MM.1S (cell line): ENCODE data around the gene AZU1.

Experiments
- EZH2 ChIP-seq: fragments of 300-600 bp; sonication (generic); optimal IDR thresholded peaks from 2 replicates; pipeline ENCODE3; 2017; ENCODE audit warnings: low read depth, mild to moderate bottlenecking, antibody characterized with exemption, low read length, mixed read lengths
- EZH2phosphoT487 ChIP-seq: fragments of 300-600 bp; sonication (generic); IDR thresholded peaks from 2 replicates; pipeline ENCODE4 v1.6.1; 2018; ENCODE audit warnings: antibody characterized with exemption, low read length
- TF ChIP-seq, protein P1 (sequence below): fragments of 300-600 bp; sonication (generic); IDR thresholded peaks from 2 replicates; pipeline ENCODE4 v1.5.1; 2016; ENCODE audit warnings: antibody characterized with exemption, low read length, mixed read lengths

DNA sequence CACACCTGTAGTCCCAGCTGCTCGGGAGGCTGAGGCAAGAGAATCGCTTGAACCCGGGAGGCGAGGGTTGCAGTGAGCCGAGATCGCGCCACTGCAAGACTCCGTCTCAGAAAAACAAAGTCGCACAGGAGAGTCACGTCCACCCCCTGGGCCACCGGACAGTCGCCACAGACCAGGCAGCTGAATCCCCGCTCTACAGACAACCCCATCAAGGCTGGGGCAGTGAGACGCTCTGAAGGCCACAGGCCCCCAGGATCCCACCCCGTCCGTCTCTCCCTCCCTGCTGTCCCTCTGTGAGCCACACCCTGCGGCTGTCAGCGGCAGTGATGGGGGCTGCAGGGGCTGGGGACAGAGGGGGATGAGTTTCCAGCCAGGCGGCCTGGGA is 45.8 kb upstream of the AZU1 start:
- TF ChIP-seq, protein P1, sequence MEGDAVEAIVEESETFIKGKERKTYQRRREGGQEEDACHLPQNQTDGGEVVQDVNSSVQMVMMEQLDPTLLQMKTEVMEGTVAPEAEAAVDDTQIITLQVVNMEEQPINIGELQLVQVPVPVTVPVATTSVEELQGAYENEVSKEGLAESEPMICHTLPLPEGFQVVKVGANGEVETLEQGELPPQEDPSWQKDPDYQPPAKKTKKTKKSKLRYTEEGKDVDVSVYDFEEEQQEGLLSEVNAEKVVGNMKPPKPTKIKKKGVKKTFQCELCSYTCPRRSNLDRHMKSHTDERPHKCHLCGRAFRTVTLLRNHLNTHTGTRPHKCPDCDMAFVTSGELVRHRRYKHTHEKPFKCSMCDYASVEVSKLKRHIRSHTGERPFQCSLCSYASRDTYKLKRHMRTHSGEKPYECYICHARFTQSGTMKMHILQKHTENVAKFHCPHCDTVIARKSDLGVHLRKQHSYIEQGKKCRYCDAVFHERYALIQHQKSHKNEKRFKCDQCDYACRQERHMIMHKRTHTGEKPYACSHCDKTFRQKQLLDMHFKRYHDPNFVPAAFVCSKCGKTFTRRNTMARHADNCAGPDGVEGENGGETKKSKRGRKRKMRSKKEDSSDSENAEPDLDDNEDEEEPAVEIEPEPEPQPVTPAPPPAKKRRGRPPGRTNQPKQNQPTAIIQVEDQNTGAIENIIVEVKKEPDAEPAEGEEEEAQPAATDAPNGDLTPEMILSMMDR = no peak
- TF ChIP-seq EZH2 (no peak), EZH2phosphoT487 (0 out of 2 replicates have a peak, but pooled peaks have one; percentile 11)
